NCI-H2171 treated with DMSO at 0.1 percent for 48 hours (cell line): ENCODE data around the gene C19orf44.

Experiments used
- DNase-seq: peaks from one replicate; lab custom pipeline; 2025; lab: John Stamatoyannopoulos, UW

C19orf44 gene

GRCh38 chr19:16518061-16518460 lies 21.9 kb downstream of the C19orf44 start:
- no peak for DNase-seq

GRCh38 chr19:16518483-16519229 lies 22.5 kb downstream of the C19orf44 start:
- no peak for DNase-seq

- no peak for DNase-seq
Observed at GRCh38 chr19:16519230-16519687, 23.1 kb downstream of the C19orf44 start.

GRCh38 chr19:16520074-16520973 lies 24.1 kb downstream of the C19orf44 start:
- no peak for DNase-seq

- no peak for DNase-seq
Observed at GRCh38 chr19:16520986-16521624, 24.9 kb downstream of the C19orf44 start.

GRCh38 chr19:16521715-16522289 lies 25.6 kb downstream of the C19orf44 start:
- no peak for DNase-seq

- no peak for DNase-seq
Observed at GRCh38 chr19:16522559-16523377, 26.6 kb downstream of the C19orf44 start.

GRCh38 chr19:16524991-16525734 lies 29.0 kb downstream of the C19orf44 start:
- no peak for DNase-seq

- DNase-seq, result no peak
Observed at GRCh38 chr19:16525751-16526481, 29.7 kb downstream of the C19orf44 start.

- DNase-seq, result no peak
Observed at GRCh38 chr19:16527334-16527935, 31.2 kb downstream of the C19orf44 start.

- DNase-seq, result no peak
Observed at GRCh38 chr19:16527971-16528521, 31.9 kb downstream of the C19orf44 start.

GRCh38 chr19:16529466-16530144 lies 33.4 kb downstream of the C19orf44 start:
- no peak for DNase-seq

GRCh38 chr19:16530540-16531379 lies 34.6 kb downstream of the C19orf44 start:
- no peak for DNase-seq

GRCh38 chr19:16531380-16531669 lies 35.1 kb downstream of the C19orf44 start:
- DNase-seq, result no peak

- DNase-seq, result no peak
Observed at GRCh38 chr19:16532440-16533234, 36.4 kb downstream of the C19orf44 start.

- no peak for DNase-seq
Observed at GRCh38 chr19:16535381-16535780, 39.2 kb downstream of the C19orf44 start.

GRCh38 chr19:16536130-16536529 lies 39.9 kb downstream of the C19orf44 start:
- no peak for DNase-seq
